HepG2 (cell line): Measurements from ENCODE around the gene UBR3. TPM values are rescaled to one million over a fixed set of nuclear protein-coding genes. Genes with fewer than 3 reads are reported as not detected.

Source experiments
- ATAC-seq: fragments of 200-7000 bp; cut with Tn5 transposase; 3 replicates; pipeline ENCODE4 v1.9.1; 2020; ENCODE audit warnings: mild to moderate bottlenecking, moderate library complexity
- BruUV-seq: library from RNA; stranded (reverse); fragments of 400-500 nt; replicated peaks from 2 replicates; lab custom pipeline; 2021; lab: Mats Ljungman, UMichigan
- CTCF ChIA-PET: fragments of 300-600 bp; formaldehyde crosslinking; extraction: SDS; loops from one replicate; lab custom pipeline; 2021; ENCODE audit warnings: low total read pairs, inconsistent platforms, low intra/inter-chr PET ratio; lab: Yijun Ruan, JAX
- POLR2A ChIA-PET: fragments of 350-600 bp; sonication (Branson Sonifier 250); formaldehyde crosslinking; loops from one replicate; lab custom pipeline; 2020; ENCODE audit warnings: antibody characterized with exemption, inconsistent platforms; lab: Yijun Ruan, JAX
- DNase-seq: peaks from one replicate; pipeline ENCODE4 v3.0.0-alpha.2; 2015; ENCODE audit warnings: low spot score
- FAIRE-seq: peaks from 3 replicates; lab custom pipeline; 2011; peaks lifted over from hg19 to GRCh38; lab: Jason Lieb, UNC
- H2AFZ ChIP-seq: one replicate; pipeline ENCODE4 v1.6.1; 2011; ENCODE audit warnings: low read length, inconsistent platforms
- H3K27ac ChIP-seq: fragments of 300-600 bp; 3 replicates; pipeline ENCODE4 v1.8.0; 2011; ENCODE audit warnings: mixed run types, mild to moderate bottlenecking, mixed read lengths, low read length, inconsistent platforms; ENCODE audit not compliant: insufficient read depth; ENCODE audit errors: extremely low read length
- H3K27me3 ChIP-seq, 2 experiments: fragments of 200-600 bp in 1 of 2; 2 replicates in 1 of 2; 3 replicates in 1 of 2; pipeline versions ENCODE4 v1.6.0 to v1.8.0; 2011; ENCODE audit warnings: low read length in 2 of 2, mild to moderate bottlenecking in 2 of 2, moderate library complexity in 2 of 2, inconsistent platforms in 1 of 2; ENCODE audit not compliant: insufficient read depth in 2 of 2, control insufficient read depth in 1 of 2
- H3K36me3 ChIP-seq, 2 experiments: fragments of 200-600 bp in 1 of 2; replicated peaks in 1 of 2; 2 replicates in 1 of 2; 3 replicates in 1 of 2; pipeline versions ENCODE4 v1.5.1 to v1.8.0; 2011; ENCODE audit warnings: low read length in 2 of 2, inconsistent platforms in 1 of 2; ENCODE audit not compliant: insufficient read depth in 2 of 2, control insufficient read depth in 1 of 2
- H3K4me1 ChIP-seq: 2 replicates; pipeline ENCODE4 v1.5.1; 2012; ENCODE audit warnings: low read length, inconsistent platforms; ENCODE audit not compliant: insufficient read depth
- H3K4me2 ChIP-seq: 2 replicates; pipeline ENCODE4 v1.6.0; 2011; ENCODE audit warnings: low read depth, low read length, inconsistent platforms
- H3K4me3 ChIP-seq, 3 experiments: fragments of 200-600 bp in 1 of 3; sonication (generic), shearing (Covaris generic) in 1 of 3; replicated peaks in 1 of 3; 2 replicates each; pipeline ENCODE4 v1.5.1; 2011 to 2016; ENCODE audit warnings: low read length in 3 of 3, inconsistent platforms in 2 of 3, low read depth in 2 of 3, mild to moderate bottlenecking in 2 of 3, control low read depth in 1 of 3, mixed read lengths in 1 of 3; ENCODE audit not compliant: insufficient read depth in 1 of 3
- H3K79me2 ChIP-seq: one replicate; pipeline ENCODE4 v1.6.1; 2011; ENCODE audit warnings: low read length, inconsistent platforms; ENCODE audit not compliant: insufficient read depth
- H3K9ac ChIP-seq: 2 replicates; pipeline ENCODE4 v1.6.0; 2011; ENCODE audit warnings: mild to moderate bottlenecking, low read depth, low read length, inconsistent platforms; ENCODE audit not compliant: insufficient read depth
- H3K9me3 ChIP-seq: 2 replicates; pipeline ENCODE4 v1.5.1; 2012; ENCODE audit warnings: mild to moderate bottlenecking, low read length
- H4K20me1 ChIP-seq: 2 replicates; pipeline ENCODE4 v1.6.0; 2011; ENCODE audit warnings: inconsistent platforms, mild to moderate bottlenecking, low read length, moderate library complexity; ENCODE audit not compliant: insufficient read depth
- ADNP ChIP-seq: sonication (generic); formaldehyde crosslinking; IDR thresholded peaks from 2 replicates; pipeline ENCODE4 v1.4.0; 2020; ENCODE audit warnings: missing genetic modification reagents
- CERS6 ChIP-seq: sonication (generic); formaldehyde crosslinking; IDR thresholded peaks from 2 replicates; pipeline ENCODE4 v1.5.0; 2020; ENCODE audit warnings: missing genetic modification reagents
- ERF ChIP-seq: IDR thresholded peaks from 2 replicates; pipeline ENCODE4 v1.6.1; 2018; ENCODE audit warnings: missing biosample characterization, missing genetic modification reagents
- HIC2 ChIP-seq: sonication (generic); formaldehyde crosslinking; IDR thresholded peaks from 2 replicates; pipeline ENCODE4 v1.9.0; 2022; ENCODE audit warnings: low read depth, missing genetic modification reagents
- HINFP ChIP-seq: sonication (generic); formaldehyde crosslinking; IDR thresholded peaks from 2 replicates; pipeline ENCODE4 v1.4.0; 2020; ENCODE audit warnings: low read depth, mild to moderate bottlenecking, missing genetic modification reagents
- ISL2 ChIP-seq: sonication (generic); formaldehyde crosslinking; IDR thresholded peaks from 2 replicates; pipeline ENCODE4 v1.5.0; 2020; ENCODE audit warnings: missing genetic modification reagents
- NFIB ChIP-seq: sonication (generic); formaldehyde crosslinking; IDR thresholded peaks from 2 replicates; pipeline ENCODE4 v1.9.0; 2021; ENCODE audit warnings: missing genetic modification reagents, mild to moderate bottlenecking, borderline replicate concordance
- SALL2 ChIP-seq: sonication (generic); formaldehyde crosslinking; IDR thresholded peaks from 2 replicates; pipeline ENCODE4 v1.8.1; 2023; ENCODE audit warnings: mild to moderate bottlenecking, missing genetic modification reagents, inconsistent platforms
- SP1 ChIP-seq, 2 experiments: fragments of 450-650 bp in 1 of 2; sonication (generic) in 1 of 2; formaldehyde crosslinking in 1 of 2; IDR thresholded peaks; 2 replicates each; pipeline versions ENCODE4 v1.4.0 to v1.6.1; 2016 to 2020; ENCODE audit warnings: missing genetic modification reagents in 1 of 2
- ZBTB33 ChIP-seq: sonication (generic); formaldehyde crosslinking; IDR thresholded peaks from 2 replicates; pipeline ENCODE4 v1.4.0; 2020; ENCODE audit warnings: missing genetic modification reagents
- ZBTB38 ChIP-seq: sonication (generic); formaldehyde crosslinking; IDR thresholded peaks from 2 replicates; pipeline ENCODE4 v1.5.1; 2020; ENCODE audit warnings: mild to moderate bottlenecking, missing genetic modification reagents
- ZNF205 ChIP-seq: IDR thresholded peaks from 2 replicates; pipeline ENCODE4 v1.6.1; 2018; ENCODE audit warnings: missing biosample characterization, missing genetic modification reagents
- ZNF543 ChIP-seq: sonication (generic); formaldehyde crosslinking; IDR thresholded peaks from 2 replicates; pipeline ENCODE4 v1.4.0; 2020; ENCODE audit warnings: mild to moderate bottlenecking, missing genetic modification reagents
- ZNF713 ChIP-seq: sonication (generic); formaldehyde crosslinking; IDR thresholded peaks from 2 replicates; pipeline ENCODE4 v1.4.0; 2020; ENCODE audit warnings: mild to moderate bottlenecking, missing genetic modification reagents
- ZNF761 ChIP-seq: sonication (generic); formaldehyde crosslinking; conservative IDR thresholded peaks from 2 replicates; pipeline ENCODE4 v1.4.0; 2020; ENCODE audit warnings: mild to moderate bottlenecking, missing genetic modification reagents
- ZNF776 ChIP-seq: sonication (generic); formaldehyde crosslinking; IDR thresholded peaks from 2 replicates; pipeline ENCODE4 v1.4.0; 2020; ENCODE audit warnings: mild to moderate bottlenecking, missing genetic modification reagents
- ZNF839 ChIP-seq: sonication (generic); formaldehyde crosslinking; IDR thresholded peaks from 2 replicates; pipeline ENCODE4 v1.4.0; 2020; ENCODE audit warnings: missing genetic modification reagents, mild to moderate bottlenecking, borderline replicate concordance
- WGBS: methylation state at CpG from one replicate; pipeline ENCODE4 v1.1.6; 2017; ENCODE audit warnings: low lambda C conversion rate; 5-methylcytosine and 5-hydroxymethylcytosine counted together
- in situ Hi-C: cut with HindIII; loops from 2 replicates; pipeline ENCODE4 v1.10.0; 2017; ENCODE audit warnings: low pct_unique_long_range_greater_than_20kb; ENCODE audit not compliant: extremely low pct_ligation_motif_present
- intact Hi-C: fragments of 100-400 bp; cut with micrococcal nuclease; formaldehyde crosslinking; loops from one replicate; pipeline ENCODE4 v1.10.0; 2022; ENCODE audit not compliant: unreplicated experiment
- polyA plus RNA-seq, 8 experiments: library from polyadenylated mRNA; depleted of rRNA in 3 of 8; stranded (reverse) in 7 of 8; unstranded in 1 of 8; fragments of >200 nt; fragmentation: Illumina TruSeq in 4 of 8; extraction: Trizol in 4 of 8; gene quantifications; 2 replicates each; pipeline versions ENCODE4 v1.2.1 to v1.2.3, GENCODE V29; 2011 to 2016; ENCODE audit warnings: low read depth in 4 of 8, missing spikeins in 1 of 8, mixed read lengths in 1 of 8; ENCODE audit not compliant: insufficient read depth in 1 of 8
- total RNA-seq, 5 experiments: library from RNA; depleted of rRNA; stranded (reverse); fragments of >200 nt; fragmentation: Illumina TruSeq; extraction: Trizol; gene quantifications; 2 replicates each; pipeline ENCODE4 v1.2.3, GENCODE V29; 2016; ENCODE audit warnings: low read depth in 1 of 5

UBR3 gene
- total and polyA plus RNA-seq, 2 of the 13 experiments (the other 11 are each of a cell fraction or from before 2014, with no cell fraction given), result 15.1 to 28.0 TPM

- ChIA-PET CTCF (no interaction called here), POLR2A (interaction anchor here (1.2 kb wide), 1 partner anchor 12 kb away, joined by 3 read pairs; no protein-coding TSS in a partner anchor)
- Histone ChIP-seq H3K36me3 (peaks cover 8 to 14% of the 10 kb centered on the region in 2 experiments; a peak in 4 of 5 replicates), H3K4me2 (no peak overlapping the region), H4K20me1 (no peaks in the 10 kb centered on the region), H3K4me3 (no peak overlapping the region), H3K27ac (no peak overlapping the region), H3K79me2 (peaks cover 58% of the 10 kb centered on the region), H3K9me3 (no peaks in the 10 kb centered on the region), H3K4me1 (peaks cover 12% of the 10 kb centered on the region), H3K9ac (no peak overlapping the region), H2AFZ (no peak overlapping the region), H3K27me3 (no peaks in the 10 kb centered on the region)
- FAIRE-seq (no peak), ATAC-seq (peak; percentile 74), DNase-seq (no peak)
- intact Hi-C loops (no loop called here), in situ Hi-C loops (no loop called here)
- 94% methylated on average over 6 of the region's 10 CpGs for WGBS
- BruUV-seq, result no TSS peak
- TF ChIP-seq ZNF205 (CRISPR knock-in tag) (no peak), ZBTB33 (peak; percentile 67; the same call in 1 of the 2 replicates), ZNF839 (CRISPR knock-in tag) (no peak), SP1 (IDR thresholded peaks at IDR 0.05) (no peak), SP1 (CRISPR knock-in tag; IDR thresholded peaks at IDR 0.05) (no peak), ZNF713 (no peak), ZNF543 (CRISPR knock-in tag) (0 out of 2 replicates have a peak, but pooled peaks have one; percentile 46), ZNF776 (CRISPR knock-in tag) (no peak), SALL2 (no peak), ADNP (CRISPR knock-in tag) (no peak), ERF (CRISPR knock-in tag) (no peak), ZNF761 (0 out of 2 replicates have a peak, but pooled peaks have one; percentile 27), HINFP (CRISPR knock-in tag) (no peak), HIC2 (no peak), NFIB (CRISPR knock-in tag) (no peak), CERS6 (no peak), ISL2 (no peak), ZBTB38 (CRISPR knock-in tag) (peak; percentile 32; the same call in 1 of the 2 replicates)
Measured at GRCh38 chr2:169839954-169840746, 12.9 kb downstream of the UBR3 start.
